OCI-LY1 (cell line): ENCODE data around the gene FDPS.

Experiments
- EZH2 ChIP-seq: fragments of 200-600 bp; sonication (generic), shearing (Covaris generic); IDR thresholded peaks from 2 replicates; pipeline ENCODE4 v1.8.0; 2017; ENCODE audit warnings: borderline replicate concordance, mixed run types, mild to moderate bottlenecking, antibody characterized with exemption, low read length, moderate library complexity, mixed read lengths
- TF ChIP-seq, protein P1 (sequence below): fragments of 200-600 bp; sonication (generic), shearing (Covaris generic); IDR thresholded peaks from 2 replicates; pipeline ENCODE4 v1.5.1; 2017; ENCODE audit warnings: mild to moderate bottlenecking, antibody characterized with exemption, low read length, moderate library complexity, mixed read lengths

DNA sequence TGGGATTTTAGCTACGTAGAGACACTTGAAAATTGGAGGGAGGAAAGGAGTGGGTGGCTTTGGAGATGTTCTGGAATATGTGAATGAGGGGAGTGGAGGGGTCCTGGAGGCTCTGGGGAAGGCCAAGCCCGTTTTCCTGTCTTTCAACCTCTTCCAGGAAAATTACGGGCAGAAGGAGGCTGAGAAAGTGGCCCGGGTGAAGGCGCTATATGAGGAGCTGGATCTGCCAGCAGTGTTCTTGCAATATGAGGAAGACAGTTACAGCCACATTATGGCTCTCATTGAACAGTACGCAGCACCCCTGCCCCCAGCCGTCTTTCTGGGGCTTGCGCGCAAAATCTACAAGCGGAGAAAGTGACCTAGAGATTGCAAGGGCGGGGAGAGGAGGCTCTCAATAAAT lies 11.6 kb downstream of the FDPS start:
- TF ChIP-seq, protein P1, sequence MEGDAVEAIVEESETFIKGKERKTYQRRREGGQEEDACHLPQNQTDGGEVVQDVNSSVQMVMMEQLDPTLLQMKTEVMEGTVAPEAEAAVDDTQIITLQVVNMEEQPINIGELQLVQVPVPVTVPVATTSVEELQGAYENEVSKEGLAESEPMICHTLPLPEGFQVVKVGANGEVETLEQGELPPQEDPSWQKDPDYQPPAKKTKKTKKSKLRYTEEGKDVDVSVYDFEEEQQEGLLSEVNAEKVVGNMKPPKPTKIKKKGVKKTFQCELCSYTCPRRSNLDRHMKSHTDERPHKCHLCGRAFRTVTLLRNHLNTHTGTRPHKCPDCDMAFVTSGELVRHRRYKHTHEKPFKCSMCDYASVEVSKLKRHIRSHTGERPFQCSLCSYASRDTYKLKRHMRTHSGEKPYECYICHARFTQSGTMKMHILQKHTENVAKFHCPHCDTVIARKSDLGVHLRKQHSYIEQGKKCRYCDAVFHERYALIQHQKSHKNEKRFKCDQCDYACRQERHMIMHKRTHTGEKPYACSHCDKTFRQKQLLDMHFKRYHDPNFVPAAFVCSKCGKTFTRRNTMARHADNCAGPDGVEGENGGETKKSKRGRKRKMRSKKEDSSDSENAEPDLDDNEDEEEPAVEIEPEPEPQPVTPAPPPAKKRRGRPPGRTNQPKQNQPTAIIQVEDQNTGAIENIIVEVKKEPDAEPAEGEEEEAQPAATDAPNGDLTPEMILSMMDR, result no peak
- TF ChIP-seq EZH2, result no peak
